ENCODE results near the gene FGR. TPM values are rescaled to one million over a fixed set of nuclear protein-coding genes. Genes with fewer than 3 reads are reported as not detected.

Gene FGR
- total RNA-seq, 1 experiment from 2014 or later, result not detected

DNA sequence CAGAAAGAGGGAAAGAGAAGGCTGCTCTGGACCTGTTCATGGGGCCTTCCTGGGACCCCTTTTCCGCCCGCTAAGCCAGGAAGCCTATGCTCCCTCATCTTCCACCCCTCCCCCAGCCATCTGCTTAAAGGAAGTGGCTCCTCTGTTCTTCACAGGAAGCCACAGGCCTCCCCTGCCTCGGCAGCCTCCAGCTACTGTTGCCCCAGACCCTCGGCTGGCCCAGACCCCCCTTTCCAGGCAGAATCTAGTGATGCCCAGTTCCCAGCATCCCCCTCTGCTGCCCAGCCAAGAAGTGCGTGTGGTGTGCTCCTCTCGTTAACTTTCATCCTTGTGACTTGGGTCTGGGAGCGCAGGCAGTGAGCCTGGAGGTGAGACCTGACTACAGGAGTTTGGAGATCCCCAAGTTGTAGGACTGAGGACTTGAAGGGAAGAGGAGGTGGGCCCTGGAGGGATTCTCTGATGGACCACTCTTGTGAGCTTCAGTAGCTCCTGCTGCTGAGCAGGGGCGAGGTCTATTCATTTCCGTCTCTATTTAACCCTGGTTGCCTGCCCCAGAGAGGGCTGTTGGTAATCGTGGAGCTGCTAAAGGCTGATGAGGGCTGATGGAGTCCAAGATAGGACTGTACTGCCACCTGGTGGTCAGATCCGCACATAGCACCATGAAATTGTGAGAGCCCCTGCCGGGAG is 27.9 kb upstream of the FGR start:
- in situ Hi-C loops (cut with HindIII; ENCODE audit: low pct_unique_long_range_greater_than_20kb, low sequenced_read_pairs), result no loop called here

DNA sequence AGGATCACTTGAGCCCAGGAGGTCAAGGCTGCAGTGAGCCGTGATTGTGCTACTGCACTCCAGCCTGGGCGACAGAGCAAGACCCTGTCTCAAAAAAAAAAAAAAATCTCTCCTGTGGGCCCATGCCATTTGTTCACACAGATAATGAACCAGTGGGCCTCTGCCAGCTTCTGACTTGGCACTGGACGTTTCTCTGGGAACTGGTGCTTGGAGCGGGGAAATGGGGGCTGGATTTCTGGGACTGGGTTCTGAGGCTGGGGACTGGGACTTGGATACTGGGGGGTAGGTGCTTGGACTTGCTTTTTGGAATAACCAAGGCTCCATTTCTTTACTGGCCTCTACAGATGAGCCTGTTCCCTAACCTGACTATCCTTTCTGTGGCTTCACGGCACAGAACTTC is 27.3 kb upstream of the FGR start:
- DNase-seq (ENCODE audit: low read depth, low spot score), result no peak
- in situ Hi-C loops (cut with HindIII; ENCODE audit: low pct_unique_long_range_greater_than_20kb, low sequenced_read_pairs), result no loop called here

More for the DNA sequence above, 27.9 kb upstream of the FGR start:
- DNase-seq (ENCODE audit: low read depth, low spot score), result peak; percentile 83

DNA sequence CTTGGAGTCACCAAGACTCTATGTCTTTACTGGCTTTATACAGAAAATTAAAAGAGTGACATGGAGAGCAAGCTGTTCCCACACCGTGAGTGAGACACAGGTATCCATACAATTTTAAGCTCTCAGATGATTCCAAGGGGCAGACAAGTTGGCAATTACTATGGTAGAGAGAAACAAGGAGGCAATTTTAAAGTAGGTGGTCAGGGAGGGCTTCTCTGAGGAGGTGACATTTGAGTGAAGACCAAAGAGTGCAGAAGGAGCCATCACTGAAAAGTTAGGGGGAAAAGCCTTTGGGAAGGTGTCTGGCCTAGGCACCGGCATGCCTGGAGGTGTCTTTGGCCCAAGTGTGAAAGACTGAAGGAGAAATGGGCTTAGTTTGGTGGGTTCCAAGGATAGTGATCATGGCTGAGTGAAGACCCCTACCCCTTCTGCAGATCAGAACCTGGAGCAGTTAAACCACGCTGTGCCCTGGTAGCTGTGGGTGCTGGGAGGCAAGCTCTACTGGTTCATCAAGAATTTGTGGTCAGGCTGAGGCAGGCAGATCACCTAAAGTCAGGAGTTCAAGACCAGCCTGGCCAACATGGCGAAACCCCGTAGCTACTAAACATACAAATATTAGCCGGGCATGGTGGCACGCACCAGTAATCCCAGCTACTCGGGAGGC is 26.6 kb upstream of the FGR start:
- in situ Hi-C loops (cut with HindIII; ENCODE audit: low pct_unique_long_range_greater_than_20kb, low sequenced_read_pairs), result no loop called here

DNA sequence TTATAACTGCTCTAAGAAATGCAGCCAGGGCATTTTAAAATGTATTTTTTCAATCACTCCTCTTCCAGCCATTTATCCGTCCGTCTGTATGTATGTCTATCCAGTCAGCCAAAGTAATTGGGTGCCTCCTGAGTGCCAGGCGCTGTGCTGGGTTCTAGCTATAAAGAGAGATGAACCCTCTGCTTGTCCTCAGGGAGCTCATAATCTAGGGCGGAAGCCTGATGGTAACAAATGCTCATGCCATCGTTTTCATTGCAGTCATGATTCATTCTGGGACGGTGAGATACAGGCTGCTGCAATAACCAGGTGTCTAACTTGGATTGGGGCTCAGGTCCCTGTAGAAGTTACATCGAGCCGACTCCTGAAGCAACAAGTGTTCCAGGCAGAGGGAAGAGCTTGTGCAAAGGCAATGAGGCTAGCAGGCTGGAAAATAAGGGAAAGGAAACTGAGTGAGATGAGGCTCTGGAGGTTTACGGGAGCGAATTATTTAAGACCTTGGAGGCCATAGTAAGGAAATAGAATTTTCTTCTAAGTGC is 25.4 kb upstream of the FGR start:
- in situ Hi-C loops (cut with HindIII; ENCODE audit: low pct_unique_long_range_greater_than_20kb, low sequenced_read_pairs), result no loop called here
- DNase-seq (ENCODE audit: low read depth, low spot score), result no peak

More for the DNA sequence above, 26.6 kb upstream of the FGR start:
- DNase-seq (ENCODE audit: low read depth, low spot score), result no peak

DNA sequence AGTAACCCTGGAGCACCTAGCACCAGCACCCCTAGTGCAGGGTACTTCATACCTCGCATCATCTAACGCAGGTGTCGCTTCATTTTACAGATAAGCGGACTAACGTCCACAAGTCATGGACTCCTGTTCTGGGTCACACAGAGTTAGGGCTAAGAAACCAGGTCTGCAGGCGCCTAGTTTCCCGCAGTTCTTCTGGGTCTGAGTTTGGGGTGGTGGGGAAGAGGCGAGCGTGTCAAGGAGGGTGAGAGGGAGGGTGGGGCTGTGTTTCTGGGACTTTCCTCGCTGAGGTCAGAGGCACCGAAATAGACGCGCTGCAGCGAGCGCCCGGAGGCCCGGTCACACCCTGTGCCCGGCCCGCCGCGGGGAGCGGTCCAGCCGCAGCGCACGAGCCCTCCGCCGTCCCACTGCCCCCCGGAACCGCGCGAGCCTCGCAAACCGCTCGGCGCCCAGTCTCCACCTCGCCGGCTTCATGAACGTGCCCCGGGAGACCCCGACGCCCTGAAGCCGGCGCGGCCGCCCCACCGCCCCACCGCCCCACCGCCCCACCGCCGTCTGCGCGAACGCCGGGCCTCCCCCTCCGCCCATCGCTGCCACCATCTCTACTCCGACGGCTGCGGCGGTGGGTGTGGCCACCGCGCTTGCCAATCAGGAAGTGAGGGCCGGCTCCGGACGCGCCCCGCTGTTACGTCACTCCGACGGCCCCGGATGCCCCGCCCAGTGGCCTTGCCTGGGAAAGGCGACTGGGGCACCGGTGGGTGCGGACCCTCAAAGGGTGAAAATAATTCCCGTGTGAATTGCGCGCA is 24.7 kb upstream of the FGR start:
- DNase-seq (ENCODE audit: low read depth, low spot score), result peak; percentile 75
- in situ Hi-C loops (cut with HindIII; ENCODE audit: low pct_unique_long_range_greater_than_20kb, low sequenced_read_pairs), result no loop called here

DNA sequence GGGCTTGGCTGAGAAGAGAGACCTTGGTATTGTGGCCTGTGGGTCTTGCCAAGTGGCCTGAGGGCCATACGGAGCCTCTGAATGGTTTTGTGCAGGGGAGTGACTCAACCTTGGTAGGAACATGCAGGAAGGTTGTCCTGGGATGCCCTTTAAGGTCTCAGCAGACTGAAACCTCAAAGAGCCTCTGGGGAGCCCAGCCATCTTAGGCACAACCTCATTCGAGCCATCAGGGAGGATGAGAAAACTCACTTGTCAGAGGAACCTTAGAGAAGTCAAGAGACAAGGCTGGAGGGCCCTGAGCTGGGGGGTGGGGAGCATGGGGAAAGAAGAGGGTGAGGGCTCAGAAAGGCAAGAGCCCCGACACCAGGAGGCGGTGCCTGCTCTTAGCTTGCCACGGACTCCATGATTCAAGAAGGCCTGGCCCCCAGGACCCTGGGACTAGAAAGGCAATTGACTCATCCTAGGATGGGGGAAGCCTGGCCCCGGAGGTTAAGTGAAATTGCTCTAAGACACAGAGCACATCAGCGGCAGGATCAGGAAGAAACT is 24.0 kb upstream of the FGR start:
- peak; percentile 86 for DNase-seq (ENCODE audit: low read depth, low spot score)
- in situ Hi-C loops (cut with HindIII; ENCODE audit: low pct_unique_long_range_greater_than_20kb, low sequenced_read_pairs), result no loop called here

DNA sequence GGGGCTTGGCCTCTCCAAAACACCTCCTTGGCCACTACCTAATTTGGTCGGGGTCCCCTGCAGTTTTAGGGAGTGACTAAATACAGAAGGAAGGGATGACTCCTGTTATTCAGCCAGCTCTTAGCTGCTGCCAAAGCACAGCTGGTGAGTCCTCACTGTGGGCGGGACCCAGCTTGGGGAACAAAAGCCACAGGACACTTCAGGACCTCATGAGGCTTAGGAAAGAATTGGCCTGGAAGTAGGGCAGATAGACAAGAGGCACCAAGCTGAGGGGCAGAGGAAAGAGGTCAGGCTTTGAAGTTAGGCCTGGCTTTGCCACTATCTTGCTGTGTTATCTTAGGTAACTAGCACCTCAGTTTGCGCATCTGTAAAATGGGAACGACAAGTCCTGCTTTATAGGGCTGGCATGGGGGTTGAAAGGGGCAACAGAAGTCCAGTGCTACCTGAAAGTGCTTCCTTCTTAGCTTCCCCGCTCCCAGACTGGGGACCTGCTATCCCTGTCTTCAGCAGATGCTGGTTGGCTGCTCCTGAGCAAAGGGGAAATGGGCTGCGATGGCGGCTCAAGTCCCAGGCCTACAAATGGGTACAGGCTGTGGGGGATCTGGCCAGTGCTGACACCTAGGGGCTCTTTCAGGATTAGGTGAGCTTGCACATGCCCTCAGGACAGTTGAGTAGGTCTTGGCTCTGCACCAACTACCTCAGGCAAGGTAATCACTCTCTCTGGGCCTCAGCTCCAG is 21.3 kb upstream of the FGR start:
- DNase-seq (ENCODE audit: low read depth, low spot score), result no peak
- in situ Hi-C loops (cut with HindIII; ENCODE audit: low pct_unique_long_range_greater_than_20kb, low sequenced_read_pairs), result no loop called here

DNA sequence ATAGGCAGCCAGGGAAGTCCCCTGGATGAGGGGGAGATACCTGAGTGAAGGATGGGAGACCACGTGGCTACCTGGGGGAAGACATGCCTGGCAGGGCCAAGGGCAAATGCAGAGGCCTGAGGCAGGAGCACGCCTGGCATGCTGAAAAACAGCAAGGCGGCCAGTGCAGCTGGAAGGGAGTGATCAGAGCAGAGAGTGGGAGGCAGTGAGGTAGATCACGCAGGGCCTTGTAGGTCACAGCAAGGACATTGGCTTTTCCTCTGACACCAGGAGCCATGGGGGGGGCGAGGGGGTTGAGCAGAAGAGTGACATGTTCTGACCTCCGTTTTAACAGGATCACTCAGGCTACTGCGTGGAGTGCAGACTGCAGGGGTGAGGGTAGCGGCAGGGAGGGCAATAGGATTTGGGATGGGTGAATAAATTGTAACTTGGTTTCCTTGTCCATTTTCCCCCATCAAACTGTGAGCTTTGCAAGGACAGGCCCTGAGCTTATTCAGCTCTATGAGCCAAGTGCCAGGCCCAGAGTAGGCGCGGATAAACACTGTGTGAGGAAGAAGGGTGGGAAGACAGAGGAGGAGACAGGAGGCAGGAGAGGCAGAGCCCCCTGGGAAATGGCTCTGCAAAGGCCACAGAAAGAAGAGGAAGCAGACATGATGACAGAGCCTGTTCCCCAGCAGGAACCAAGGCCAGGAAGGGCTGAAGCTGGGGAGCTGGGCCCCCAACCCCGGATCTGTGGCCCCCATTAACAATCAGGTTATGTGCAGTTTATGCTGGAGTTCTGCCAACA is 20.4 kb upstream of the FGR start:
- no peak for DNase-seq (ENCODE audit: low read depth, low spot score)
- in situ Hi-C loops (cut with HindIII; ENCODE audit: low pct_unique_long_range_greater_than_20kb, low sequenced_read_pairs), result no loop called here

DNA sequence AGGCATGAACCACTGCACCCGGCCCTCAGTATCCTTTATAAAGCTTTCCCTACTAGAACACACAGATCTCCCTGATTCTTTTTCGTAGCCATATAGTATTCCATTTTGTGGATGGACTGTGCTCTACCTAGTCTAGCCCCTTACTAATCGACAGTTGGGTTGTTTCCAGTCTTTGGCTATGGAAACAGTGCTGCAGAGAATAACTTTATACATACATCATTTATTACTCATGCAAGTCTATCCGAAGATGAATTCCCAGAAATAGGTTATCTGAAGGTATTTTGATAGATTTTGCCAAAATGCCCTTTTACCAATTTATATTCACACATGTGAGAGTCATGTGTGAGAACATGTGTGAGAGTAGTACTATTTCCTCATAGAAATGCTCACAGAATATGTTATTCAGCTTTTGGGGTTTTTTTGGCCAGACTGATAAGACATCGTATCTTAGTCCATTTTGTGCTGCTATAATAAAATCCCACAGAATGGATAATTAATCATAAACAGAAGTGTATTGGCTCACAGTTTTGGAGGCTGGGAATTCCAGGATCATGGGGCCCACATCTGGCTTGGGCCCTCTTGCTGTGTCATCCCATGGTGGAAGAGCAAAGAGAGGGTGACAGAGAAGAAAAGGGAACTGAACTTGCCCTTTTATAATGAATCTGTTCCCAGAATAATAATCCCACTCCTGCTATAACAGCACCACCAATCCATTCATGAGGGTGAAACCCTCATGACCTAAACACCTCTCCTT is 17.3 kb upstream of the FGR start:
- no peak for DNase-seq (ENCODE audit: low read depth, low spot score)
- in situ Hi-C loops (cut with HindIII; ENCODE audit: low pct_unique_long_range_greater_than_20kb, low sequenced_read_pairs), result no loop called here

DNA sequence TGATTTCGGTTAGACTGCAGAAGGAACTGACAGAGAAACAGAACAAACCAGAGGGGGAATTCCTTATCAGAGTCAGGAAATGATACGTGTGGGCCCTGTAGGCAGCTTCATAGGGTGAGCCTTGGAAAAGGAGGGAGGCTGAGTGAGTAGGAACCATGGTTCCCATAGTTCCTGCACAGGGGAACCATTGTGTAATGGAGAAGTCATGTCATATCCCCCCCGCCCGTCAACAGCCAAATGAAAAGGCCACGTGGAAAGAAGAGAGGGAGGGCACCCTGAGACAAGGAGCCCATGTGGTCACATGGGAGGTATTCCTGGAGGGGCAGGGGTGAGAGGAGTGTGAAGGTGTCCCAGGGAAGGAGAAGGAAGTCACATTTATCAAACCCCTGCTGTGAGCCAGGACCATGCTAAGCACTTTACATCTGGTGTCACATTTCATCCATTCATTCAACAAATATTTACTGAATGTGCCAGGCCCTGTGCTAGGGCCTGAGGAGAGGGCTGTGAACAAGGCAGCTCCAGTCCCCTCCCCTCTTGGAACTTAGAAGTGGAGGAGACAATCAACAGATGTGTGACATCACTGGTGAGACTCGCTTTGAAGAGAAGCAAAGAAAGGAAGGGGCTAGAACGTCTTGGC is 15.7 kb upstream of the FGR start:
- in situ Hi-C loops (cut with HindIII; ENCODE audit: low pct_unique_long_range_greater_than_20kb, low sequenced_read_pairs), result no loop called here
- peak; percentile 97 for DNase-seq (ENCODE audit: low read depth, low spot score)

DNA sequence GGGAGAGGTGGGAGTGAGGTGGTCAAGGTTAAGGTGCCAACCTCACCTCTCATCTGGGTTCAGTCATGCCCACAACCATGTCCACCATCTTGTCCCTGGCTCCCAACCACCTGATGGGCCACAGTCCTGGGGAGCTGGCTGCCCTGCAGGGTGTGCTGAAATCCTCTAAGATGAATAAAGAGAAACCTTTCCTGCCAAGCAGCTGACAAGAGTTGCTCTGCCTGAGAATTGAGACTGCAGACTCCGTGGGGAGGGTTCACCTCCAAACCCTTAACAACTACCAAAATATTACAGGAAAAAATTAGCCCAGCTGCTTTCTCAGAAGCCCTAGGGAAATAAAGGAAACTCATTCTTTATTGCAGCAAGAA is 15.2 kb upstream of the FGR start:
- in situ Hi-C loops (cut with HindIII; ENCODE audit: low pct_unique_long_range_greater_than_20kb, low sequenced_read_pairs), result no loop called here

DNA sequence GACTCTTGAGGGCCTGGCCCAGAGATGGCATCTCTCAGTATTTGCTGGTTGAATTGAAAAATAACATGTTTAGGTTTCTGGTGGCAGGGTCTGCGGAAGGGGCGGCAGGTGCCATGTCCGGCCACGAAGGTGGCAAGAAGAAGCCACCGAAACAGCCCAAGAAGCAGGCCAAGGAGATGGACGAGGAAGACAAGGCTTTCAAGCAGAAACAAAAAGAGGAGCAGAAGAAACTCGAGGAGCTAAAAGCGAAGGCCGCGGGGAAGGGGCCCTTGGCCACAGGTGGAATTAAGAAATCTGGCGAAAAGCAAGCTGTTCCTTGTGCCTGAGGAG is 14.3 kb upstream of the FGR start:
- no peak for DNase-seq (ENCODE audit: low read depth, low spot score)
- in situ Hi-C loops (cut with HindIII; ENCODE audit: low pct_unique_long_range_greater_than_20kb, low sequenced_read_pairs), result no loop called here

More for the DNA sequence above, 15.2 kb upstream of the FGR start:
- DNase-seq (ENCODE audit: low read depth, low spot score), result no peak

DNA sequence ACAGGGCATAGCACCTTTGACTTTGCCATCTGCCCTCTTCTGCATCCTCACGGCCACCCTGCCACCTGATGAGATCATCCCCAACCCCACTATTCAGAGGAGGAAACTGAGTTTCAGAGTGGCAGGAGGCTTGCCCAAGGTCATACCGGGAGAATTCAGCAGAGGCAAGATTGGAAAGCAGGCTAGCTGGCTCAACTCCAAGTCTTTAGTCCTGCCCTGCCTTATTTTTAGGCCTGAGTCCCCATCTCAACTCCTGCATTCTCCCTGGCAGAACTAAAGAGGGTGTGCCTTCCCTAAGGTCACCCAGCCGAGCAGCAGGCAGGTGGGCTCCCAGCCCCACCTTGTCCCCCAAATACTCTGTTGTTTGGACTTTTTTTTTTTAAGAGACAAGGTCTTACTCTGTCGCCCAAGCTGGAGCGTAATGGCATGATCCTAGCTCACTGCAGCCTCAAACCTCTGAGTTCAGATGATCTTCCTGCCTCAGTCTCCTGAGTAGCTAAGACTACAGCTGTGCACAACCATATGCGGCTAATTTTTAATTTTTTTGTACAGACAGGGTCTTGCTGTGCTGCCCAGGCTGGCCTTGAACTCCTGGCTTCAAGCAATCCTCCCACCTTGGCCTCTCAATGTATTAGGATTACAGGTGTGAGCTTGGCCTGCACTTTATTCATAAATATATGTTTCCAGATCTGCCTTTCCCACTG is 13.8 kb upstream of the FGR start:
- DNase-seq (ENCODE audit: low read depth, low spot score), result no peak
- in situ Hi-C loops (cut with HindIII; ENCODE audit: low pct_unique_long_range_greater_than_20kb, low sequenced_read_pairs), result no loop called here

DNA sequence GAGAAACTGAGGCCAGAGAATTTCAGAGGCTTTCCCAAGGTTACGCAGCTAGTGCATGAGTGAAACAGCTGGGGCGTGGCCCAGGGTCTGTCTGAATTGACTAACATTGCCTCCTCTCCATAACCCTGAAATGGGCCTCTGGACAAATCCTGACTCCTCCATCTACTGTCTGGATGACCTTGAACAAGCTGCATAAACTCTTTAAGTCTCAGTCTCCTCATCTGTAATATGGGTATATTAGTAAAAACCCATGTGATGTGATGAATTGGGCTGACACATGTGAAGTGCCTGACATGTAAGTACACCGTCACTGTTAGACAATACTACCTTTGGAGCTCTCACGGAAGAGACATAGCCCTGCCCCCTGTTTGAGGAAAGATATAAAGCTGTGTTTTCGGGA is 12.3 kb upstream of the FGR start:
- DNase-seq (ENCODE audit: low read depth, low spot score), result no peak
- in situ Hi-C loops (cut with HindIII; ENCODE audit: low pct_unique_long_range_greater_than_20kb, low sequenced_read_pairs), result no loop called here

DNA sequence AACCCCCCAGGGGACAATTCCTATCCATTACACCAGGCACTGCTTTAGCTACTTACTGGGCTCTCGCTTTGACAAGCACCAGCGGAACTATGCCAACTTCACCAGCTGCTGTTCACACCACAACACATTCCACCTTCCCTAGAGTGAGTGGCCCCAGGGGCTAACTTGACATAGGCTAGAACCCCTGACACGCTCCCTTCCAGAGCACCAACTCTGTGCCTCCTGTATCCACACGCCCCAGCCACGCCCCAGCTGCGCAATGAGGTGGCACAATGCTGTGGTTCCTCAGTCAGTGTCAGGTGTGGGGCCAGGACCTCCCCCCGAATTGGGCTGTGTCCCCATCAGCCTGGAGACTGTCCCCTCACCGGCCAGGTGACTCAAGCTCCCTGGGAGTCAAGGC is 11.7 kb upstream of the FGR start:
- in situ Hi-C loops (cut with HindIII; ENCODE audit: low pct_unique_long_range_greater_than_20kb, low sequenced_read_pairs), result no loop called here
- DNase-seq (ENCODE audit: low read depth, low spot score), result no peak

DNA sequence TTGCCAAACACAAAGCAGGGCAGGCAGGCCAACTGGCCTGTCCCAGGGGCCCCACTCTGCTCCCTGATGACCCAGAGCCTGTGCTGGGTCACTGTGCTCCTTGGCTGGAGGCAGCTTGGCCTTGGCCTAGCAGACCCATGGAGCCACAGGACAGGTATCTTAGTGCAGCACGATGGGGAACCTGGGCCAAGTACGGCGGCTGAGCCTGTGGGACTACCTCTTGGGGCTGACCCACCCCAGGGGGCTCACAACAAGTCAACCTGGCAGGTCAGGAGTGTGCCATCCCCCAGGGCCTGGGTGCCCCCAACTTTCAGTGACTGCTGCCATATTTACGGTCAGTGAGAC is 10.1 kb upstream of the FGR start:
- in situ Hi-C loops (cut with HindIII; ENCODE audit: low pct_unique_long_range_greater_than_20kb, low sequenced_read_pairs), result no loop called here
- no peak for DNase-seq (ENCODE audit: low read depth, low spot score)

All from SK-MEL-5 (cell line).